Nephron progenitor cell (in vitro differentiated cells): Measurements from ENCODE around the gene UBR1.

Experiments used
- DNase-seq: peaks from one replicate; pipeline ENCODE4 v3.0.0; 2021
- H3K27ac Mint-ChIP-seq: 2 replicates; pipeline ENCODE4 v1.8.0; 2021; ENCODE audit warnings: mild to moderate bottlenecking, moderate library complexity, mixed read lengths
- H3K27me3 Mint-ChIP-seq: 2 replicates; pipeline ENCODE4 v1.8.0; 2021; ENCODE audit warnings: mild to moderate bottlenecking, low read depth, mixed read lengths; ENCODE audit not compliant: poor library complexity
- H3K36me3 Mint-ChIP-seq: 2 replicates; pipeline ENCODE4 v1.8.0; 2021; ENCODE audit warnings: low read depth, mixed read lengths
- H3K4me1 Mint-ChIP-seq: 2 replicates; pipeline ENCODE4 v1.8.0; 2021; ENCODE audit warnings: mixed read lengths
- H3K4me3 Mint-ChIP-seq: 2 replicates; pipeline ENCODE4 v1.8.0; 2021; ENCODE audit warnings: mild to moderate bottlenecking, moderate library complexity, mixed read lengths
- H3K9me3 Mint-ChIP-seq: 2 replicates; pipeline ENCODE4 v1.8.0; 2021; ENCODE audit warnings: mild to moderate bottlenecking, moderate library complexity, mixed read lengths
- TF ChIP-seq, protein P1 (sequence below): fragments of 200-600 bp; sonication (generic); IDR thresholded peaks from 2 replicates; pipeline ENCODE4 v1.5.0; 2021; ENCODE audit warnings: antibody characterized with exemption

UBR1 gene

DNA sequence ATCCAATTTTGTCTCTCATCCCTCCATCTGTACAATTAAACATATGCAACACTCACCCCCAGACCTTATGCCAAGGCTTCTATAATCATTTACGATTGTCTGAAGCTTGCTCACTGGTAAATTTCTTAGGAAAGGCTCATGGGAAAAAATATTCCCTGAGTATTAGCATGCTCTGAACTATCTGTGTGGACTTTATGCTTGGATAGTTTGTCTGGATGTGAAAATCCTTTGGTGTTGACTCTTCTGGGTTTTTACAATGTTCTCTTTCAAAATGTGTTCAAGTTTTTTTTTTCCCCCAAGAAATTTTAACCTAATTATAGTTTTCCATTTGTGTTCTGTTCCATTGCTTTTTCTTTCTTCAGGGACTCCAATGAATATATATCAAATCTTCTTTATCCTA lies 165.3 kb downstream of the UBR1 start:
- H3K4me3 Mint-ChIP-seq, result no peak overlapping the region
- peaks cover 9% of the 10 kb centered on the region for H3K27me3 Mint-ChIP-seq
- no peaks in the 10 kb centered on the region for H3K9me3 Mint-ChIP-seq
- H3K4me1 Mint-ChIP-seq, result no peaks in the 10 kb centered on the region
- H3K27ac Mint-ChIP-seq, result no peak overlapping the region
- DNase-seq, result no peak
- TF ChIP-seq, protein P1, sequence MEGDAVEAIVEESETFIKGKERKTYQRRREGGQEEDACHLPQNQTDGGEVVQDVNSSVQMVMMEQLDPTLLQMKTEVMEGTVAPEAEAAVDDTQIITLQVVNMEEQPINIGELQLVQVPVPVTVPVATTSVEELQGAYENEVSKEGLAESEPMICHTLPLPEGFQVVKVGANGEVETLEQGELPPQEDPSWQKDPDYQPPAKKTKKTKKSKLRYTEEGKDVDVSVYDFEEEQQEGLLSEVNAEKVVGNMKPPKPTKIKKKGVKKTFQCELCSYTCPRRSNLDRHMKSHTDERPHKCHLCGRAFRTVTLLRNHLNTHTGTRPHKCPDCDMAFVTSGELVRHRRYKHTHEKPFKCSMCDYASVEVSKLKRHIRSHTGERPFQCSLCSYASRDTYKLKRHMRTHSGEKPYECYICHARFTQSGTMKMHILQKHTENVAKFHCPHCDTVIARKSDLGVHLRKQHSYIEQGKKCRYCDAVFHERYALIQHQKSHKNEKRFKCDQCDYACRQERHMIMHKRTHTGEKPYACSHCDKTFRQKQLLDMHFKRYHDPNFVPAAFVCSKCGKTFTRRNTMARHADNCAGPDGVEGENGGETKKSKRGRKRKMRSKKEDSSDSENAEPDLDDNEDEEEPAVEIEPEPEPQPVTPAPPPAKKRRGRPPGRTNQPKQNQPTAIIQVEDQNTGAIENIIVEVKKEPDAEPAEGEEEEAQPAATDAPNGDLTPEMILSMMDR, result no peak
- peaks cover 12% of the 10 kb centered on the region for H3K36me3 Mint-ChIP-seq

DNA sequence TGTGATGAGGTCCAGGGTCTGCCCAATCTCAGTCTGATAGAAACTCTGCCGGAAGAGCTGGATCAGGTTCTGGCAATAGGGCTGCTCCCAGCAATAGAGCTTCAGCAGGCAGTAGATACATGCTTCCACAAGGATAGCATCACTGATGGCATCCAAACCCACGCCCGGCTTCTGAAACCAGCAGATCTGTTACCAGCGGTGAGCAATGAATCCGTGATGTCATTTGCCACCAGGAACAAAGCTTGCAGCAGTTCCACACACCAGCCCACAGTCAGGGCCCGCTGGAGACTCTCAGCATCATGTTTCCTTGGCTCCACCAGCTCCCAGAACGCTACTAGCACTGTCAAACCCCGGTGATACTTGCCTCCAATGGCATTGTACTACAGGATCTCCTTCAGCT lies 166.0 kb downstream of the UBR1 start:
- no peak for DNase-seq
- Mint-ChIP-seq H3K4me3 (no peak overlapping the region), H3K27ac (no peak overlapping the region), H3K27me3 (peaks cover 9% of the 10 kb centered on the region), H3K36me3 (peaks cover 5% of the 10 kb centered on the region), H3K4me1 (no peaks in the 10 kb centered on the region), H3K9me3 (no peaks in the 10 kb centered on the region)
- TF ChIP-seq, protein P1, result no peak

DNA sequence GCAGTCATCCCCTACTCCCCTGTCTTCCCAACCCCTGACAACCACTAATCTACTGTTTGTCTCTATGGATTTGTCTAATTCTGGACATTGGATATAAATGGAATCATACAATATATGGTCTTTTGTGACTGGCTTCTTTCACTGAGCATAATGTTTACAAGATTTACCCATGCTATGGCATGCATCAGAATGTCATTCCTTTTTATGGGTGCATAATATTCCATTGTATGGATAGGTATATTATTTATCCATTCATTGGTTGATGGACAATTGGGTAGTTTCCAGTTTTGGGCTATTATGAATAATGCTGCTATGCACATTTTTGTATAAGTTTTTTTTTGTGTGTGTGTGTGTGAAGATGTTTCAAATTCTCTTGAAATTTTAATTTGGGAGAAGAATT lies 168.7 kb downstream of the UBR1 start:
- TF ChIP-seq, protein P1, result no peak
- no peak for DNase-seq
- Mint-ChIP-seq H3K9me3 (no peaks in the 10 kb centered on the region), H3K36me3 (peaks cover 4% of the 10 kb centered on the region), H3K27me3 (peaks cover 9% of the 10 kb centered on the region), H3K27ac (no peak overlapping the region), H3K4me3 (no peak overlapping the region), H3K4me1 (no peaks in the 10 kb centered on the region)

DNA sequence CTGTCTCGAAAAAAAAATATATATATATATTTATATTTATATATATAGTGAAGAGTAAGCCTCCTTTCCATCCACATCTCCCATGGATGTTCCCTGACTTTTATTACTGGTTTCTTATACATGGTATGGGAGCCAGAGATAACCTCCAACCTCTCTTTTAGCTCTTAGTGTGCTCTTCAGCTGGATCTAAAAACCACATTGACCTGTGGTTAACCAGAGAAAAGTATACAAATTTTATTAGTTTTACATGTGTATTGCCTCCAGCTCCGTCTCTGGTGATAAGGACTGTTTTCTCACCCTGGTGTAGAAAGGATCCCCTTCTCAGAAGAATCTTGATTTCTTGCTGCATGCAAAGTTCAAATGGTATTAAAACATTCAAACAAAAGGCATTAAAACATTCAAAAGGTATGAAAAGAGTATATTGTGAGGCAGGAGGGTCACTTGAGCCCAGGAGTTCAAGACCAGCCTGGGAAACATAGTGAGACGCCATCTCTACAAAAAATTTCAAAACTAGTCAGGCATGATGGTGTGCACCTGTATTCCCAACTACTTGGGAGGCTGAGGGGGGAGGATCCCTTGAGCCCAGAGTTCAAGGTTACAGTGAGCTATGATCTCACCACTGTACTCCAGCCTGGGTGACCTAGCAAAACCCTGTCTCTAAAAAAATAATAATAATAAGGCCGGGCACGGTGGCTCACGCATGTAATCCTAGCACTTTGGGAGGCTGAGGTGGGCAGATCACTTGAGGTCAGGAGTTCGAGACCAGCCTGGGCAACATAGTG lies 171.8 kb downstream of the UBR1 start:
- Mint-ChIP-seq H3K36me3 (no peaks in the 10 kb centered on the region), H3K9me3 (no peaks in the 10 kb centered on the region), H3K27me3 (peaks cover 3% of the 10 kb centered on the region), H3K4me1 (no peaks in the 10 kb centered on the region), H3K27ac (no peak overlapping the region), H3K4me3 (no peak overlapping the region)
- DNase-seq, result no peak
- TF ChIP-seq, protein P1, result no peak

DNA sequence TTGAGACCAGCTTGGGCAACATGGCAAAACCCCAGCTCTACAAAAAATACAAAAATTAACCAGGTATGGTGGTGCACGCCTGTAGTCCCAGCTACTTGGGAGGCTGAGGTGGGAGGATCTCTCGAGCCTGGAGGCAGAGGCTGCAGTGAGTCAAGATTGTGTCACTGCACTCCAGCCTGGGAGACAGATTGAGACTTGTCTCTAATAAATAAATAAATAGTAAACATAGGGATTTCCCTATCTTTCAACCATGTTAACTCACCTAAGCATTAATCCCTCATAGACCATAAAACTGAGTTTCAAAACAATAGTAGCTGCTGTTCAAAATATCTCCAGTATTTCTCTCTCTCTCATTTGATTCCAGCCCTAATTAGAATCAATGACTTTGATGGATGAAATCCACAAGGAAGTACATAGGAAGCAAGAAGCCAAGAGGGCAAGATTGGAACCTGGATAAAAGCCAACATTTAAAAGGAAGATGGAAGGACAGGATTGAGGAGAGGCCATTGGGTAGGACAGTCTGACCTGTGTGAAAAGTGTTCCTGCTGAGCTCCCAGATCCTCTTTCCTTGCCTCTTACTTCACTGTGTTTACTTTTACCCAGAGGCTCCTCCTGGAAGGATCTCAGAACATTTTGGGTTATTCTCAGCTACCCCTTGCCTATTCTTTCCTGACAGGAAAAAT lies 172.9 kb downstream of the UBR1 start:
- Mint-ChIP-seq H3K27ac (no peak overlapping the region), H3K9me3 (no peaks in the 10 kb centered on the region), H3K4me3 (no peak overlapping the region), H3K27me3 (peaks cover 10% of the 10 kb centered on the region), H3K4me1 (no peaks in the 10 kb centered on the region), H3K36me3 (no peaks in the 10 kb centered on the region)
- TF ChIP-seq, protein P1, result no peak
- no peak for DNase-seq
